Astrocyte of the cerebellum (primary cell): ENCODE measurements around the gene AHNAK2.

ENCODE experiments used
- DNase-seq: peaks from one replicate; pipeline ENCODE4 v3.0.0-alpha.2; 2011; ENCODE audit warnings: low read depth
- H3K4me3 ChIP-seq: 2 replicates; pipeline ENCODE4 v1.5.1; 2011; ENCODE audit warnings: mild to moderate bottlenecking, low read depth, low read length, moderate library complexity
- CTCF ChIP-seq: IDR thresholded peaks from 2 replicates; pipeline ENCODE4 v1.5.1; 2012; ENCODE audit warnings: low read length, low read depth, moderate library complexity, mild to moderate bottlenecking; ENCODE audit errors: missing control alignments
- in situ Hi-C: cut with HindIII; loops from 2 replicates; pipeline ENCODE4 v1.10.0; 2017; ENCODE audit warnings: low sequenced_read_pairs

Gene AHNAK2

GRCh38 chr14:105011312-105011990 lies 33.3 kb upstream of the AHNAK2 start:
- no peak for TF ChIP-seq CTCF
- no peak for DNase-seq
- in situ Hi-C loops: no loop called here
- no peak overlapping the region for H3K4me3 ChIP-seq

- no peak overlapping the region for H3K4me3 ChIP-seq
- DNase-seq: no peak
- no peak for TF ChIP-seq CTCF
- in situ Hi-C loops: no loop called here
Observed at GRCh38 chr14:105010891-105011291, 32.7 kb upstream of the AHNAK2 start.

GRCh38 chr14:105010106-105010505 lies 31.9 kb upstream of the AHNAK2 start:
- no peak overlapping the region for H3K4me3 ChIP-seq
- in situ Hi-C loops: no loop called here
- TF ChIP-seq CTCF: no peak
- no peak for DNase-seq

GRCh38 chr14:105007593-105008264 lies 29.6 kb upstream of the AHNAK2 start:
- DNase-seq: no peak
- TF ChIP-seq CTCF: no peak
- H3K4me3 ChIP-seq: no peak overlapping the region
- in situ Hi-C loops: no loop called here

- in situ Hi-C loops: no loop called here
- TF ChIP-seq CTCF: no peak
- DNase-seq: no peak
- H3K4me3 ChIP-seq: no peak overlapping the region
Observed at GRCh38 chr14:105006831-105007592, 28.8 kb upstream of the AHNAK2 start.

- in situ Hi-C loops: no loop called here
- H3K4me3 ChIP-seq: no peak overlapping the region
- no peak for DNase-seq
- no peak for TF ChIP-seq CTCF
Observed at GRCh38 chr14:105005929-105006830, 28.0 kb upstream of the AHNAK2 start.
